Measurements from ENCODE around the gene SLC2A3.

GRCh38 chr12:7877420-7877819 lies 58.6 kb downstream of the SLC2A3 start:
- TF ChIP-seq CTCF (IDR thresholded peaks at IDR 0.05), result no peak
- TF ChIP-seq POLR2A (IDR thresholded peaks at IDR 0.05), result no peak
